ENCODE measurements around the gene SH2D3A.
"Not testable (repeated sequence)": the region's sequence is repeated elsewhere in the genome, so short reads cannot be mapped to it uniquely, and the experiment has no call there.

The SH2D3A gene

DNA sequence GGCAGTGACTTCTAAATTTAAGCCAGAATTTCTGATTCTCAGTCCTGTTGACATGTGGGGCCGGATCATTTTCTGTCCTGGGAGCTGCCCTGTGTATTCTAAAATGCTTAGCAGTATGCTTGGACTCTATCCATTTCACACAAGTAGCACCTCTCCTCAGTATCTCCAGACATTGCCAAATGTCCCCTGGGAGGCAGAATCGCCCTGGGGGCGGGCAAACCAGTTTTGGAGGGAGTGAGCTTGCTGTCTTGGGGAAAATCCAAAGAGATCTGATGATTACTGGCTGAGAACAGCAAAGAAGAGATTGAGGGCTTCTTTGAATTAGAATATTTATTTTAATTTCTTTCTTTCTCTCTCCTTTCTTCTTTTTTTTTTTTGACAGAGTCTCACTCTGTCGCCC, 21.7 kb upstream of the SH2D3A start:
- DNase-seq (ENCODE audit: low read depth), result no peak

DNA sequence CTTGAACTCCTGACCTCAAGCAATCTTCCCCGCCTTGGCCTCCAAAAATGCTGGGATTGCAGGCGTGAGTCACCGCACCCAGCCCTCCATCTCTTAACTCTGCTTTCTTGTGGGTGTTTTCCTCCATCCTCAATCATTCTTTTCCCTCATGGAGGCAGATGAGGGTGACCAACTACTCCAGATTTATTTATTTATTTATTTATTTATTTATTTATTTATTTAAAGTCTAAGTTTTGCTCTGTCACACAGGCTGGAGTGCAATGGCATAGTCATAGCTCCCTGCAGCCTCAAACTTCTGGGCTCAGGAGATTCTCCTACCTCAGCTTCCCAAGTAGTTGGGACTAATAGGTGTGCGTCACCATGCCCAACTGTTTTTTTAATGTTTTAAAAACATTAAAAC, 20.2 kb upstream of the SH2D3A start:
- no peak for DNase-seq (ENCODE audit: low read depth)

DNA sequence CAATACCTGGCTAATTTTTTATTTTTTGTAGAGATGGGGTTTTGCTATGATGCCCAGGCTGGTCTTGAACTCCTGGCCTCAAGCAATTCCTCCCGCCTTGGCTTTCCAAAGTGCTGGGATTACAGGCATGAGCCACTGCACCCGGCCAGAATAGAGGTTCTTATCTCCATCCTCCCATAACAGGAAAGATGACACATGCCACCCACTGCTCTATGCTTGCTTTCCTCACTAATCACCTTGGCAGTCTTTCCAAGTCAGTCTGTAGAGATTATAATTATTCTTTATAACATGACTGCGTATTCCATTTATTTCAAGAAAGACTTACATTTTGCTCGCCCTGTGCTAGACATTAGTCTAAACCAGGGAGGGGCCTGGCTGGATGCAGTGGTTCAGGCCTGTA, 12.0 kb upstream of the SH2D3A start:
- DNase-seq (ENCODE audit: low read depth), result no peak

DNA sequence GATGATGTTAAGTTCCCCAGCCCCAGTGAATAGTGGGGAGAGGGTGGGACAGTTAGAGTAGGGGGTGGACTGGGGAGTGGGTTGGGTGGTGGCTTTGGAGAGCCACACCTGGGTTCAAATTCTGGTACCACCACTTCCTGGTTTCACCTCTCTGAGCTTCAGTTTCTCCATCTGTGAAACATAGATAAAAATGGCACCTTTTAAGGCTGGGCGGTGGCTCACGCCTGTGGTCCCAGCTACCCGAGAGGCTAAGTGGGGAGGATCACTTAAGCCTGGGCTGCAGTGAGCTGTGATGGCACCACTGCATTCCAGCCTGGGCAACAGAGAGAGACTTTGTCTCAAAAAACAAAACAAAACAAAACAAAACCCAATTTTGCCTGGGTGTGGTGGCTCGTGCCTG, 11.2 kb upstream of the SH2D3A start:
- DNase-seq (ENCODE audit: low read depth), result no peak

DNA sequence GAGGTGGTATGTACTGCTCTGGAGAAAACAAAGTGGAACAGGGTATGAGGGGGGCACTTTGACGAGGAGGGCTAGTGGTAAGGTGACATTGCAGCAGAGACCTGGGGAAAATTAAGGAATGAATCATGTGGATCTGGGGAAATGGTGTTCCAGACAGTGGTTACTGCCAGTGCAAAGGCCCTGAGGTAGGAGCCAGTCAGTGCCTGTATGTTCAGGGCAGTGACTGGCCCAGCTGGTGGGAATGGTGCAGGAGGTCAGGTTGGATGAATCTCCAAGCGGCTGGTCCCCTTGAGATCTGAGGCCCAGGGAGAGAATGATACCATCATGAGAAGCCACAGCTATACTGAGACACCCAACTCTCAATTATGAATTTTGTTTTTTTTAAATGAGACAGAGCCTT, 10.2 kb upstream of the SH2D3A start:
- no peak for DNase-seq (ENCODE audit: low read depth)

DNA sequence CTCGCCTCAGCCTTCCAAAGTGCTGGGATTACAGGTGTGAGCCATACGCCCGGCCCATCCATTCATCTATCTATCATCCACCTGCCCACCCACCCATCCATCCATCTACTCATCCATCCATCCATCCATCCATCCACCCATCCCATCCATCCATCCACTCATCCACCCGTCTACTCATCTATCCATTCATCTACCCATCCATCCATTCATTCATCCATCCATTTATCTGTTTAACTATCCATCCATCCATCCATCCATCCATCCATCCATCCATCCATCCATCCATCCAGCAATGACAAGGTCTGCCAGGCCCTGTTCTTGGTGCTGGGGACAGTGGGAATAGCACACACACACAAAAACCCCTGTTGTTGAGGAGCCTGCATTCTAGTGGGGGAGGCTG, 9.8 kb upstream of the SH2D3A start:
- DNase-seq (ENCODE audit: low read depth), result no peak

DNA sequence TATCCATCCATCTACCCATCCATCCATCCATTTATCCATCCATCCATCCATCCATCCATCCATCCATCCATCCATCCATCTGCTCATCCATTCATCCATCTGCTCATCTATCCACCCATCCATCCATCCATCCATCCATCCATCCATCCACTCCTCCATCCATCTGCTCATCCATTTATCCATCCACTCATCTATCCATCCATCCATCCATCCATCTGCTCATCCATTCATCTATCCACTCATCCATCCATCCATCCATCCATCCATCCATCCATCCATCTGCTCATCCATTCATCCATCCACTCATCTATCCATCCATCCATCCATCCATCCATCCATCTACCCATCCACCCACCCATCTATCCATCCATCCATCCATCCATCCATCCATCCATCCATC, 8.8 kb upstream of the SH2D3A start:
- not testable (repeated sequence) for DNase-seq (ENCODE audit: low read depth)

DNA sequence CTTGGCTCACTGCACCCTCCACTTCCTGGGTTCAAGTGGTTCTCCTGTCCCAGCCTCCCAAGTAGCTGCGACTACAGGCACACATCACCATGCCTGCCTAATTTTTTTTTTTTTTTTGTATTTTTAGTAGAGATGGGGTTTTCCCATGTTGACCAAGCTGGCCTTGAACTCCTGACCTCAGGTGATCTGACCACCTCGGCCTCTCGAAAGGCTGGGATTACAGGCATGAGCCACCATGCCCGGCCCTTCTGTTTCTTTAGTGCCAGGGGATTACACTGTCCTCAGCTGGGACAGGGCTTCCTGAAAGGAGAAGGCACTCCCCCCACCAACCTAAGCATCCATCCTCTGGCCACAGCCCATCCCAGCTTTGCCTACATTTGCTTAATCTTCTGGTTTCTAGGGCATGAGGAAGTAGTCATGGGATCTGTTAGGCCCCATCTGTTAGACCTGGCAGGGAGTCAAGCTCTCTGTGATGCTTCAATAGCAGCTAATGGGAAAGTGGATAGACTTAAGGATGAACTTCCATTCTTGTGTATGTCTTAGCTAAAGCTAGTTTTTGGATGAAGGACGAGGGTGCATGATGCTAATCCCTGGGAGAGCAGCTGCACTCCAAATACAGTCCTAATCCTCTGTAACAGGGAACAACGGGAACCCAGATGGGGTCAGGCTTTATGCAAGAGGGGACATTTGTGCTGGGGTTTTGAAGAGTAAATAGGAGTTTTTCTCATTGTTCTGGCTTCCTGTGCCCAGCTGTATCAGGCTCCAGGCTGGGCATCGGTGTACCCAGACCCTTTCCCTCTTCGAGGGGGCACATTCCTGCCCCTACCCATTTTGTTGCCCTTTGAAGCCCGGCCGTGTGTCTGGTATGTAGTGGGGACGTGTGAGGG, 7.8 kb upstream of the SH2D3A start:
- DNase-seq (ENCODE audit: low read depth), result no peak

DNA sequence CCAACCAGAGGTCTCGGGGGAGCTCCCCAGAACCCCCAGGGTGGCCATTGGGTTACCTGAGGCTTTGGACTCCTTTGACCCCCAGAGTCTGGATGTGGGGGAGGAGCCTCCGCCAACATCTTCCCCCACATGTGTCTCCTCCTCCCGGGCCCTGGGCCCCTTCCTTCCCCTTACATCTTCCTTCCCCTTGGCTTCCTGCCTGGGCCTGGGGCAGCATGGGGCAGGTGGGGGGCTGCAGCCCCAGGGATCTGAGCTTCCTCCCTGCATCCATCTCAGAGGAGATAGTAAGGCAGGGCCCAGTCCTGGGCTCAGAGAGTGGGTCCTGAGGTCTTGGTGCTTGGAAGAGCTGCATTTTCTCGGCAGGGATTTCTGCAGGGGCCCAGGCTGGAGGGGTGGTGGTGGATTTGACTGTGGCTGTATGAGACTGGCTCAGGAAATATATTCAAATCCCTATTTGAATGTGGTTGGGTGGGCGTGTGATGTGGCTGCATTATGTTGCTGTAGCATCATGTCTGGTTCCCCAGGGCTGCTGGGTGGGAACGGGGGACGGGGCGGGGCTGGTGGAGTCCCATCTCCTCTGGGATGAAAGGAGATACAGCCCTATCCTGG, 6.2 kb upstream of the SH2D3A start:
- no peak for DNase-seq (ENCODE audit: low read depth)

DNA sequence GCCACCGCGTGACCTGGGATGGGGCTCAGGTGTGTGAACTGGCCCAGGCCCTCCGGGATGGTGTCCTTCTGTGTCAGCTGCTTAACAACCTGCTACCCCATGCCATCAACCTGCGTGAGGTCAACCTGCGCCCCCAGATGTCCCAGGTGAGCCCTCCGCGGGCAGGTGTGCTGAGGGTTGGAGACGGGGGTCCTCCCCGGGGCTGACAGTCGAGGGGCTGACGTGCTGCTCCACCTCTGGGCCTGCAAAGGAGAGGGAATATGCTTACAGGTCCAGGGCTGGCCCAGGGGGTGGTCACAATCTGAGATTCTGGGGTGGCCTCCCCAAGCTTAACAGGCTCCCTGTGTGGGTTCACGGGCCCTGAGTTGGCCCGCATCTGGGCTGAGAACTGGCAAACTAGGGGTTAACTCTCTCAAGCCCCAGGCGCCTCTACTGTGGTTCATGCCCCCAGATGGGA, 5.7 kb upstream of the SH2D3A start:
- no peak for DNase-seq (ENCODE audit: low read depth)

DNA sequence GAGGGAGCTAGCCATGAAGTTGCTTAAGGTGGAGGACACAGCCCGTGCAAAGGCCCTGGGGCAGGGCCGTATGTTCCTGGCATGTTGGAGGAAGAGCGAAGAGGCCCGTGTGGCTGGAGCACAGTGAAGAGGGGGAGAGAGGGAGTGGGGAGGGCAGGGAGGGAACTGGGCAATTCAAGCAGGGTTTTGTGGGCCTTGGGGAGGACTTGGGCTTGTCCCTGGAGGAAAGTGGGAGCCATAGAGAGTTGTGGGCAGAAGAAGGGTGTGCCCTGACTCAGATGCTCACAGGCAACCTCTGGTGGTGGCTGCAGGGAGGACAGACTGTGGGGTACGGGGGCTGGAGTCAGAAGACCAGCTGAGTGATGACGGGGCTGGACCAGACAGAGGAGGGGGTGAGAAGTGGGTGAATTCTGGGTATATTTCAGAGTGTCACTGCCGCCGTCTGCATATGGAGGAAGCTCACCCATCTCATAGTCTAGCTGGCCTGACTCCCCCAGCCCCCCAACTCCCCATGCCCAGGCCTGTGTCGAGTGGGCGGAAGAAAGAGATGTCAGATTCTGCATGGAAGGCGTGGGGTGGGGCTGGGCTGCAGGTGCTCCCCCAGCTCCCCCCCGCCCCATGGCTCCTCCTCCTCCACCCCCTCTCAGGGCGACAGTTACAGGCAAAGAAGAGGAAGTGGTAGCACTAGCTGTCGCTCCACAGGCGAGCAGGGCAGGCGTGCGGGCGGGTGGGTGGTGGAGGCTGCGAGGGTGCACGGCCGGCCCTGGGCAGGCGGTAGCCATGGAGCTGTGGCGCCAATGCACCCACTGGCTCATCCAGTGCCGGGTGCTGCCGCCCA, 5.0 kb upstream of the SH2D3A start, which contains the start of gene VAV1:
VAV1 (plus strand) TSS at position 681 of the 838 bp plus-strand sequence; CDS start at position 781, 100 bp downstream.
- no peak for DNase-seq (ENCODE audit: low read depth)

DNA sequence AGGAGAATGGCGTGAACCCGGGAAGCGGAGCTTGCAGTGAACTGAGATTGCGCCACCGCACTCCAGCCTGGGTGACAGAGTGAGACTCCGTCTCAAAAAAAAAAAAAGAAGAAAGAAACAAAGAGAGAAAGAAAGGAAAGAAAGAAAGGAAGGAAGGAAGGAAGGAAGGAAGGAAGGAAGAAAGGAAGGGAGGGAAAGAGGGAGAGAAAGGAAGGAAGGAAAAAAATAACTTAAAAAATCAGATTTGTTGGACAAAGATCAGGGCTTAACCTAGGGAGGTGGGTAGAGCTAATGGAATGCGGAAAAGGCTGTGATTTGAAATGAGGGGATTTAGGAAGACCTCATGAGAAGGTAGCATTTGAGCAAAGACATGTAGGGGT, 4.4 kb upstream of the SH2D3A start:
- not testable (repeated sequence) for DNase-seq (ENCODE audit: low read depth)

DNA sequence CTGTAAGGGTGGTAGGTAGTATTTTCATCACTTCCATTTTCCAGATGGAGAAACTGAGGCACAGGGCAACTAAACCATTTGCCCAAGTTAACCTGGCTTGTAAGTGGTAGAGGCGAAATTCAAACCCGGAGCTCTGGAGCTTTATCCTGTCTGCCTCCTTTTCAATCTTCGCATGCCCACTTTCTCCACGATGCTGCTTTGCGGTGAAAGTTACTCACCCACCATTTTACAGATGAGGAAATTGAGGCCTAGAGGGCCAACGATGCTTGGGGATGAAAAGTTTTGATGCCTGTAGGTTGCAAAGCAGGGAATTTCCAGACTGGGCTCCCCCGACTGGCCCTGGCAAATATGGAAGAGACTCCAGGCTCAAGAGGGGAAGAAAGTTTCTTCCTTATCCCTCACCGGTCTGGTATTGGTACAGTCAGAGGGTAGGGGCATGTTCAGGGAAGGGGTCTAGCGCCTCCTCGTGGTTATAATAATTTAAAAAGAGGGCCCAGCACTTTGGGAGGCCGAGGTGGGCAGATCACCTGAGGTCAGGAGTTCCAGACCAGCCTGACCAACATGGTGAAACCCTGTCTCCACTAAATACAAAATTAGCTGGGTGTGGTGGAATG, 1.9 kb upstream of the SH2D3A start:
- DNase-seq (ENCODE audit: low read depth), result peak; percentile 53

DNA sequence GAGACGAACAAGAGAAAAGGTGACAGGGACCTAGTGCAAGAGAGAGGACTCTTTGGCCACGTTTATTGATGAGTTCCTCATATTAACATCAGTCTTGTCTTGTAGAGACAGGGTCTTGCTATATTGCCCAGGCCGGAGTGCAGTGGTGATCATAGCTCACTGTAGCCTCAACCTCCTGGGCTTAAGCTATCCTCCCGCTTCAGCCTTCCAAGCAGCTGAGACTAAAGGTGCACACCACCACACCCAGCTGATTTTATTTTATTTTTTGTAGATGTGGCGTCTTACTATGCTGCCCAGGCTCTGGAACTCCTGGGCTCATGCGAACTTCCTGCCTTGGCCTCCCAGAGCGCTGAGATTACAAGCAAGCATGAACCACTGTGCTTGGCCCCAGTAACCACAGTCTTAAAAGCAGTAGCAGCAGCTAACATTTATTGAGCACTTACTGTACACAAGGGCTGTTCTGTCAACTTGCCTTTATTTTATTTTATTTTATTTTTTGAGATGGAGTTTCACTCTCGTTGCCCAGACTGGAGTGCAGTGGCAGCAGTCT, 1.1 kb upstream of the SH2D3A start:
- no peak for DNase-seq (ENCODE audit: low read depth)

DNA sequence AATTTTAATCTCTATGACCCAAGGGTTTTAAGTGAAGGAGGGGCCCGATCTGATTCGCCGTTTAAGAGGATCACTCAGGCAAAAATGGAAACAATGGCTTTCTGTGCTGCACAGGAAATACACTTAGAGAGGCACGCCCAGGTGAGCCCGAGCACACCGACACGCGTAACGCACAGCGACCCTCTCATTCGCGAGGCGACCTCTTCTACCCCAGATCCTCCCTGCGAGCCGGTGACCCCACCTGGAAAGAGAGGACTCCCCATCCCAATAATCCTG, 216 bp downstream of the SH2D3A start:
- DNase-seq (ENCODE audit: low read depth), result no peak

DNA sequence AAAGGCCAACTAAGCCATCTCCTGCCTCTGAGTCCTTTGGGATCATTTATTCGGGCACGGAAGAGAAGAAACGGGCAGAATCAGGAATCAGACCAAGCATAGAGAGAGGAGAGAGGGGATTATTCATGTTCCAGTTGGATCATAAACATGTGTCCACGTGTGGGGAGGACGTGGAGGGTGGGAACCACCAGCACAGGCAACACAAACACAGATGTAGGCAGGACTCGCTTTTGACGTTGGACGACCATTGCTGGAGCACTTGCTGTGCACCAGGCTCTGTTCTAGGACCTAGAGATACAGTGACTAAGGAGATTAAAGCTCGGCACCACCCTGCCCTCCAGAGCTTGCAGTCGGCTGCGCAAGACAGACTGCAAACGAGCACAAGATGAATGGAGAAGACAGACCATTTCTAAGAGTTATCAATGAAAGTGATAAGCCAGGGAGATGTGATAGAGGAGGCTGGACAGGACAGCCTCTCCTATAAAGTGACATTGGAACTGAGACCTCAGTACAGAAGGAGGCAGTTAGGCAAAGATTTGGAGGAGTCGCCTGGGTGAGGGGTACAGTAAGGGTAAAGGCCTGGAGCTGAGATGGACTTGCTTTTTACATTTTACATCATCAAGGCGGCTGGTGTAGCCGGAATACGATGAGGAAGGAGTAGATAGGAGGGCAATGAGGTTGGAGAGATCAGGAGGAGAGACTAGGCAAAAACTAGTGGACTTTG, 716 bp downstream of the SH2D3A start:
- no peak for DNase-seq (ENCODE audit: low read depth)

DNA sequence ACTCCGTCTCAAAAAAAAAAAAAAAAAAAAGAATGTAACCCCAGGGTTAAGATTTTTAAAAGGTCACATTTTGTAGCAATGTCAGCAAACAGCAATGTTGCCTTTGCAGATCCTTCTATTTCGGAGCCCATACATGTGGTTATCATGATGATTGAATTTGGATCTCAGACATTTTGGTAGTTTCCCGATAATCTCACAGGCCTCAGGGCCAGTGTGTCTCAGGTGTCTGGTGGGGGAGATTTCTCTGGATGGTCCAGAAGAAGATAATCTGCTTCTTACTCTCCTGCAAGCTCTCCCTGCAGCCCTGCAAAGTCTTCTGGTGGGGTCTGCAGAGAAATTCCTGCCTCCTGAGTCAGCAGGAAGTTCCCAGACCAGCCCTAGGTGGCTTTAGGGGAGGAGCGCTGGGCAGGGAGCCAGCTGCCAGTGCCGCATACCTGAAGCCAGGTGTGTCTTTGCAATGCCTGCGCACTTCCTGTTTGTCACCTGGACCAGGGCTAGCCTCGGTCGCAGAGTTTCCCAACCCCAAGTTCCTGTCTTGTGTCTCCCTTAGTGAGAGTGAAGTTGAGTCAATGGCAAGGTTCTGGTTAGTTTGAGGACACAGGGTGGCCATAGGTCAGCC, 1.4 kb downstream of the SH2D3A start:
- DNase-seq (ENCODE audit: low read depth), result peak; percentile 19

DNA sequence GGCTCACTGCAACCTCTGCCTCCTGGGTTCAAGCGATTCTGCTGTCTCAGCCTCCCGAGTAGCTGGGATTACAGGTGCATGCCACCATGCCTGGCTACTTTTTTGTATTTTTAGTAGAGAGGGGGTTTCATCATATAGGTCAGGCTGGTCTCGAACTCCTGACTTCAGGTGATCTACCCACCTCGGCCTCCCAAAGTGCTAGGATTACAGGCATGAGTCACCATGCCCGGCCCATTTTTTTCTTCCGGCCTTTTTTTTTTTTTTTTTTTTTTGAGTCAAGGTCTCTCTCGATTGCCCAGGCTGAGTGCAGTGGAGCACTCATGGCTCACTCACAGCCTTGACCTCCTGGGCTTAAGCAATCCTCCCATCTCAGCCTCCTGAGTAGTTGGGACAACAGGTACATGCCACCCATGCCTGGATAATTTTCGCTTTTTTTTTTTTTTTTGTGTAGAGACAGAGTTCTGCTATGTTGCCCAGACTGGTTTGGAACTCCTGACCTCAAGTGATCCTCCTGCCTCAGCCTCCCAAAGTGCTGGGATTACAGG, 4.9 kb downstream of the SH2D3A start:
- not testable (repeated sequence) for DNase-seq (ENCODE audit: low read depth)

DNA sequence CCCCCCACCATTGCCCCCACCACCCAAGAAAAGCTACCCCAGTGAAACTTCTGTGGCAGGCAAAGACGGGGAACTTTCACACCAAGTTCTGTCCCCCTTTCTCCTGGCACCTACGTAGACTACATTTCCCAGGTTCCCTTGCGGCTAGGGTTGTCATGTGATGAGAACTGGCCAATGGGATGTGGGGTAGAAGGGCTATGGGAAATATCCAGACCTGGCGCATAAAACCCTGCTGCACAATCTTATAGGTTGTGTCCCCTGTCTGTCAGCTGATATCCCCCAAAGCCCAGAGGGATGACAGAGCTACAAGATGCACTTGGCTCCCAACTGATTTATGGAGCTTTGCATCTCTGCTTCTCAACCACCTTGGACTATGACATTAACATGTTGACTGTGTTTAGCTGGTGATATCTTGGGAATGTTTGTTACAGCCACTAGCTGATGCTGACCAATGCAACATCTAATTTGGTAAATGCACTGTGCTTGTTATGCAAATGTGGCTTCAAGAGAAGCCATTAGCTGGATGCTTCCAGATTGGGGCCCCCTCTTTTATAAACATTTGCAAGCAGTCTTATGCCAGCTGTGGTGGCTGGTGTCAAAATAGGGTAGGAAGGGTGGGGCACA, 6.1 kb downstream of the SH2D3A start:
- DNase-seq (ENCODE audit: low read depth), result peak; percentile 33

DNA sequence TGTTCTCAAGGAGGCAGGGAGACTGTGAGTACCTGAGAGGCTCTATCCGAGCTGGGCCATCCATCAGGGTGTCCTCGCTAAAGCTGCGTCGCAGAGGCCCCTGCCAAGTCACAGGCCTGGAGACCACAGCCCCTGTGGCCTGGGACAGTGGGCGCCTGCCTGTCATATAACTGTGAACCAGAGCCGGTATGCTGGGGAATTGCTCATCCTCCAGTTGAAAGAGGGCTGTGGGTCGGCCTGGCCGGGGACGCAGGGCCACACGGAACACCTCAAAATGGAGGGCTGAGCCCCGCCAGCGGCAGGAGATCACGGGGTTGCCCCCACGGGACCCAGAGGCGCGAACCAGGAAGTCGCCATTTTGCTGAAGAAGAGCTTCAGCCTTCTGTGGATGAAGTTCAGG, 6.6 kb downstream of the SH2D3A start:
- no peak for DNase-seq (ENCODE audit: low read depth)
